Rectal smooth muscle tissue (tissue), 1 donor: ENCODE data around the gene ACVR1.
"Not testable (repeated sequence)": the region's sequence is repeated elsewhere in the genome, so short reads cannot be mapped to it uniquely, and the experiment has no call there.

Experiments used
- H3K27ac ChIP-seq: one replicate; pipeline ENCODE4 v1.7.0; 2013; ENCODE audit warnings: low read depth, low read length, inconsistent platforms
- H3K27me3 ChIP-seq: one replicate; pipeline ENCODE4 v1.7.0; 2013; ENCODE audit warnings: low read length; ENCODE audit not compliant: control insufficient read depth, insufficient read depth
- H3K36me3 ChIP-seq: one replicate; pipeline ENCODE4 v1.7.0; 2013; ENCODE audit warnings: low read length; ENCODE audit not compliant: control insufficient read depth, insufficient read depth
- H3K4me1 ChIP-seq: one replicate; pipeline ENCODE4 v1.7.0; 2013; ENCODE audit warnings: low read length; ENCODE audit not compliant: control insufficient read depth, insufficient read depth
- H3K4me3 ChIP-seq: one replicate; pipeline ENCODE4 v1.7.0; 2013; ENCODE audit warnings: low read length
- H3K9ac ChIP-seq: one replicate; pipeline ENCODE4 v1.7.0; 2013; ENCODE audit warnings: low read length

The ACVR1 gene

GRCh38 chr2:157887946-157888345 is 11.8 kb upstream of the ACVR1 start:
- H3K27ac ChIP-seq: no peak overlapping the region
- H3K9ac ChIP-seq: no peak overlapping the region
- no peaks in the 10 kb centered on the region for H3K36me3 ChIP-seq
- H3K27me3 ChIP-seq: no peaks in the 10 kb centered on the region
- H3K4me1 ChIP-seq: no peaks in the 10 kb centered on the region
- H3K4me3 ChIP-seq: no peak overlapping the region

GRCh38 chr2:157884533-157884932 is 8.4 kb upstream of the ACVR1 start:
- not testable (repeated sequence) for H3K36me3 ChIP-seq, H3K9ac ChIP-seq, H3K27me3 ChIP-seq, H3K4me1 ChIP-seq, H3K27ac ChIP-seq, H3K4me3 ChIP-seq

- no peaks in the 10 kb centered on the region for H3K36me3 ChIP-seq
- no peaks in the 10 kb centered on the region for H3K27me3 ChIP-seq
- H3K4me1 ChIP-seq: no peaks in the 10 kb centered on the region
- H3K4me3 ChIP-seq: no peak overlapping the region
- no peak overlapping the region for H3K27ac ChIP-seq
- H3K9ac ChIP-seq: no peak overlapping the region
Measured at GRCh38 chr2:157880927-157881326, 4.8 kb upstream of the ACVR1 start.

GRCh38 chr2:157877761-157878400 is 1.8 kb upstream of the ACVR1 start:
- H3K4me3 ChIP-seq: no peak overlapping the region
- peaks cover 8% of the 10 kb centered on the region for H3K4me1 ChIP-seq
- H3K27me3 ChIP-seq: no peaks in the 10 kb centered on the region
- H3K36me3 ChIP-seq: no peaks in the 10 kb centered on the region
- no peak overlapping the region for H3K9ac ChIP-seq
- no peak overlapping the region for H3K27ac ChIP-seq

DNA sequence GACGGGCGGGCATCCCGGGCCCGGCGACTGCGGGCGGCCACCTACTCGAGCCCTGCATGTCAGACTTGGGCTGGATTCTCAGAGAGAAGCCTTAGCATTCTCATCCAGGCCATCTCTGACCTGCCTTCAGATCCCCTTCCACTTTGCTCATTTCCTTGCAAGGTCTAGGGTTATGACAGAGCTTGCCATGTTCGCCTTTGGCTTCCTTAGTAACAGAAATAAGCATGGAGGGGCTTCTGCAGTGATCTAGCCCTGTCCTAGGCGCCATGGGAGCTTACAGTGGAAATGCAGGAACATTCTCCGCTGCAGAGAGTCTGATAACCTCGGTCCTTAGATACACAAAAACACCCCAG is 632 bp upstream of the ACVR1 start:
- H3K4me3 ChIP-seq: peak overlapping the region; percentile 84
- H3K4me1 ChIP-seq: peaks cover 8% of the 10 kb centered on the region
- peak overlapping the region; percentile 83 for H3K27ac ChIP-seq
- H3K27me3 ChIP-seq: no peaks in the 10 kb centered on the region
- no peak overlapping the region for H3K9ac ChIP-seq
- H3K36me3 ChIP-seq: no peaks in the 10 kb centered on the region

DNA sequence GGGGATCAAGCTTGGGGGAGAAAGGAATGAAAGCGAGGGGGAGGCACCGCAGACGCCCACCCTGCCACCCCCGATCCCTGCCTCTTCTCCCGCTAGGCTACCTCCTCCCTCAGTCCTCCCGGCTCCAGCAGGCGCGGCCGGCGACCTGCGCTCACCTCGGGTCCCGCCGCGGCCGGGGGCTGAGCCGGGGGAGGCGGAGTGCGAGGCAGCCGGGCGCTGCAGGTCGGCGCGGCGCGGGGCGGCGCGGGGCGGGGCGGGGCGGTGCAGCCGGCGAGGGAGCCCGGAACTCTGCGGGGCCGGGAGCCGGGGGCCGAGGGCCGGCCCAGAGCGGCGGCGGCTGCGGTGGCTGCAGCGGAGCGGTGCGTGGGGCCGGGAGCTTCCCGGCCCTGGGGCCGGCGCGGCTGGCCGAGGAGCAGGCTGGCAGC is 477 bp downstream of the ACVR1 start:
- H3K4me1 ChIP-seq: peaks cover 8% of the 10 kb centered on the region
- no peaks in the 10 kb centered on the region for H3K27me3 ChIP-seq
- H3K36me3 ChIP-seq: no peaks in the 10 kb centered on the region
- peak overlapping the region; percentile 8 for H3K9ac ChIP-seq
- H3K27ac ChIP-seq: peak overlapping the region; percentile 88
- peak overlapping the region; percentile 84 for H3K4me3 ChIP-seq

DNA sequence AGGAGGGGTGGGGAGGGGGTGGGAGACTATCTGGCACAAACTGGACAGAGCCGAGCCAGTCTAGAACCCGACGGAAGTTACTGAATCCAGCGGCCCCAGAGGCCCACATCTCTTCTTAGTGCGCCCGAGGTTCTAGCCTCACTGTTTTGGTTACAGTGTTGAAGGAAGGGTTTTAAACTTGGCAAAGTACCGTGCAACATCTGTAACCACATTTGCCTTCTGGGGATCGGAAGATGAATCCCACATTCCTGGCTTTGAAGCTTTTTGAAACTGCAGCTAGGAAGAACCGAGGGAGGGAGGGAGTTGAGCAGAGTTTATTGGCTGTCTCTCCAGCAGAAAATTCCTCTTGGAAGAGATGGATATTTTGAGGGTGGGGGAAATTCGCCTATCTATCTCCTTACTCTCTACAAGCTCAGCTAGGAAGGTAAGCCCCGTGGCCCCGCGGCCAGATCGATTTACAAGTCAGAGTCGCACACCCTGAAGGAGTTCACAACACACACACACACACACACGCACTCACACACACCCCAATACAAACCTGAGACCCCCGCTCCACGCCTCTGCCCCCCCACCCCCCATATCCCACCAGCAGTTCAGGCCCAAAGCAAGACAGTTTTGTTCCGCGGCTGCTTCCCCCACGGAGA is 1.0 kb downstream of the ACVR1 start:
- H3K9ac ChIP-seq: peak overlapping the region; percentile 38
- H3K36me3 ChIP-seq: no peaks in the 10 kb centered on the region
- peak overlapping the region; percentile 84 for H3K4me3 ChIP-seq
- peaks cover 8% of the 10 kb centered on the region for H3K4me1 ChIP-seq
- no peaks in the 10 kb centered on the region for H3K27me3 ChIP-seq
- H3K27ac ChIP-seq: peak overlapping the region; percentile 78

- peaks cover 8% of the 10 kb centered on the region for H3K4me1 ChIP-seq
- peak overlapping the region; percentile 78 for H3K27ac ChIP-seq
- no peak overlapping the region for H3K9ac ChIP-seq
- no peaks in the 10 kb centered on the region for H3K27me3 ChIP-seq
- no peaks in the 10 kb centered on the region for H3K36me3 ChIP-seq
- H3K4me3 ChIP-seq: peak overlapping the region; percentile 45
Measured at GRCh38 chr2:157874348-157874747, 1.8 kb downstream of the ACVR1 start.

- H3K4me3 ChIP-seq: no peak overlapping the region
- H3K9ac ChIP-seq: no peak overlapping the region
- no peak overlapping the region for H3K27ac ChIP-seq
- H3K4me1 ChIP-seq: peaks cover 8% of the 10 kb centered on the region
- H3K27me3 ChIP-seq: no peaks in the 10 kb centered on the region
- no peaks in the 10 kb centered on the region for H3K36me3 ChIP-seq
Measured at GRCh38 chr2:157872791-157873190, 3.3 kb downstream of the ACVR1 start.

GRCh38 chr2:157871415-157871814 is 4.7 kb downstream of the ACVR1 start:
- H3K4me3 ChIP-seq: no peak overlapping the region
- H3K27me3 ChIP-seq: no peaks in the 10 kb centered on the region
- peaks cover 8% of the 10 kb centered on the region for H3K4me1 ChIP-seq
- no peak overlapping the region for H3K9ac ChIP-seq
- no peak overlapping the region for H3K27ac ChIP-seq
- H3K36me3 ChIP-seq: no peaks in the 10 kb centered on the region

DNA sequence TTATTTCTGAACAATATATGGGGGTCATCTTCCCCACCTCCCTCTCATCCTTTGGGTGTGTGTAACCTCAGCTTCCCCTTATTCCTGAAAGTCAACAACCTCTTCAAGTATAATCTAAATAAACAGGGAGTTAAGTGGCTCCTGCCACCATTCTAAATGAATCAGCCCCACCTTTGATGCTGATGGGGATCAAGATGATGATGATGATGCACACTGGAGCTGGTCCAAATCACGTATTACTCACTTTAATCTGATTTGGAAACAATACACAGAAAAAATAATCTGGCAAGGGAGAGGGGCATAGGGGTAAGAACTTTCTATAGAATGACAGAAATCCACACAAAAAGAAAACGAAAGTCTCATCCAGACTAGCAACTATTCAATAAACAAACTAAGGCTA is 7.1 kb downstream of the ACVR1 start:
- no peak overlapping the region for H3K27ac ChIP-seq
- no peaks in the 10 kb centered on the region for H3K27me3 ChIP-seq
- H3K36me3 ChIP-seq: no peaks in the 10 kb centered on the region
- H3K4me1 ChIP-seq: peaks cover 2% of the 10 kb centered on the region
- no peak overlapping the region for H3K9ac ChIP-seq
- no peak overlapping the region for H3K4me3 ChIP-seq

- H3K4me3 ChIP-seq: no peak overlapping the region
- no peaks in the 10 kb centered on the region for H3K36me3 ChIP-seq
- H3K27me3 ChIP-seq: no peaks in the 10 kb centered on the region
- H3K27ac ChIP-seq: no peak overlapping the region
- no peak overlapping the region for H3K9ac ChIP-seq
- H3K4me1 ChIP-seq: no peaks in the 10 kb centered on the region
Measured at GRCh38 chr2:157867703-157868102, 8.4 kb downstream of the ACVR1 start.
